Stimulated activated CD8-positive, alpha-beta memory T cell treated with anti-CD3 and anti-CD28 coated beads, Interleukin-15, amount 100 ng/mL, for 4 hours (primary cell): ENCODE measurements around the gene SCARF2.
"Not testable (repeated sequence)": the region's sequence is repeated elsewhere in the genome, so short reads cannot be mapped to it uniquely, and the experiment has no call there.

Source experiments
- DNase-seq, 2 donors: peaks; one replicate each; pipeline ENCODE4 v3.0.0-alpha.2; 2020; ENCODE audit warnings: low read depth in 2 of 2

The SCARF2 gene

GRCh38 chr22:20413217-20414058, 24.2 kb downstream of the SCARF2 start:
- DNase-seq, result no peak

- no peak for DNase-seq
Measured at GRCh38 chr22:20412474-20413216, 25.0 kb downstream of the SCARF2 start.

DNA sequence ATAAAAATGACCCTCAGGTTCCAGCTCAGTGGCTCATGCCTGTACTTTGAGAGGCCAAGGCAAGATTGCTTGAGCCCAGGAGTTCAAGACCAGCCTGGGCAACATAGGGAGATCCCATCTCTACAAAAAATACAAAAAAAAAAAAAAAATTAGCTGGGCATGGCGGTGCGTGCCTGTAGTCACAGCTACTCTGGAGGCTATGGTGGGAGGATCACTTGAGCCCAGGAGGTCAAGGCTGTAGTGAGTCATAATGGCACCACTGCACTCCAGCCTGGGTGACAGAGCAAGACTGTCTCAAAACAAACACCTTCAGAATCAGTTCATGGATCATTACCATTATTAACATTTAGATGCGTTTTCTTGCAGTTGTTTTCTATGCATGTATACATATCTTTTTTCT, 28.2 kb downstream of the SCARF2 start:
- not testable (repeated sequence) for DNase-seq

DNA sequence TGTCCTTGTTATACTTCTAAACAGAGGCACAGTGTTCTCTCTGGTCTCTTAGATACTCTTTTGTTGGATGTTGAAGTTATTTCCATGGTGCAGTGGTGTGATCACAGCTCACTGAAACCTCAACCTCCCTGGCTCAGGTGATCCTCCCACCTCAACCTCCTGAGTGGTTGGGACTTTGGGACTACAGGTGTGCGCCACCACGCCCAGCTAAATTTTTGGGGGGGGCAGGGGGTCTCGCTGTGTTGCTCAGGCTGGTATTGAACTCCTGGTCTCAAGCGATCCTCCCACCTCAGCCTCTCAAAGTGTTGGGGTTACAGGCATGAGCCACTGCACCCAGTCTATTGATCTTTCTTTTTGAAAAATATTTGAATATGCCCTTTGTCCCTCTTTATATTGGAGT, 28.7 kb downstream of the SCARF2 start:
- DNase-seq, result no peak

DNA sequence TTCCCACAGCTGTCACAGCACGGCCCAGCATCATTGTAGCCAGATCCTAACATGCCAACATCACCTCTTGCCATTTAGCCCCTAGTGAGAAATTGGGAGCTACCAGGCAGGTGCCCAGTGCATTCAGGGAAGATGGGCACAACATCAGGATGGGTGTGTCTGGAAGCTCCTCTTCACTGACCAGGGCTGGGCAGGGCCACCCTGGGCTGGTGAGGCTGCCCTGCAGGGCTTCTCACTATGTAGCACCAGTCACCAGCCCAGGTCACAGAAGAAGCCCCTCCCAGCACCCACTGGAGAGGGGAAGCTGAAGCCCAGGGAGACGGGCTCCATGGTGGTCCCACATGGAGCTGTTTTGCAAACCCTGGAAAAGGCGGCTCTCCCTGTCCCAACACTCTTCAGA, 29.8 kb downstream of the SCARF2 start:
- DNase-seq, result no peak

DNA sequence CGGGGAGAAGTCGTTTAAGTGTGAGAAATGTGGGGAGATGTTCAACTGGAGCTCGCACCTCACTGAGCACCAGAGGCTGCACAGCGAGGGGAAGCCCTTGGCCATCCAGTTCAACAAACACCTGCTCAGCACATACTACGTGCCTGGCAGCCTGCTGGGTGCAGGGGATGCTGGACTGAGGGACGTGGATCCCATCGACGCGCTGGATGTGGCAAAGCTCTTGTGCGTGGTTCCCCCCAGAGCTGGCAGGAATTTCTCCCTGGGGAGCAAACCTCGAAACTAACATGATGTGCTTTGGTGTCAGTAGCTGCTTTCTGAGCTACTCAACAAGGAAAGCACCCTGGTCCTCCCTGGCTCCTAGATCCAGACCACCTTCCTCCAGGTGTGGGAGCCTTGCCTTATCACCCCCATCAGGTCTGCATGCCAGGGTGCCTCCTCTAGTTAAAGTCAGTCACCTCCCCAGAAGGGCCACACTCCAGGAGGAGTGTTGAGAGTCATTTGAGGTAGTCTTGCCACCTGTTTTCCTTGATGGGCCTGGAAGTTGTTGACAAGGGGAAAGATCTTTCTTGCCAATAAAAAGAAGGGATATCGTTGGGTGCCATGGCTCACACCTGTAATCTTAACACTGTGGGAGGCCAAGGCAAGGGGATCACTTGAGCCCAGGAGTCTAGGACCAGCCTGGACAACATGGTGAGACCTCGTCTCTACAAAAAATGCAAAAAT, 30.8 kb downstream of the SCARF2 start:
- no peak for DNase-seq

- no peak for DNase-seq
Measured at GRCh38 chr22:20405931-20406685, 31.5 kb downstream of the SCARF2 start.

- no peak for DNase-seq
Measured at GRCh38 chr22:20405291-20405930, 32.2 kb downstream of the SCARF2 start.

GRCh38 chr22:20404881-20405280, 32.7 kb downstream of the SCARF2 start:
- no peak for DNase-seq

DNA sequence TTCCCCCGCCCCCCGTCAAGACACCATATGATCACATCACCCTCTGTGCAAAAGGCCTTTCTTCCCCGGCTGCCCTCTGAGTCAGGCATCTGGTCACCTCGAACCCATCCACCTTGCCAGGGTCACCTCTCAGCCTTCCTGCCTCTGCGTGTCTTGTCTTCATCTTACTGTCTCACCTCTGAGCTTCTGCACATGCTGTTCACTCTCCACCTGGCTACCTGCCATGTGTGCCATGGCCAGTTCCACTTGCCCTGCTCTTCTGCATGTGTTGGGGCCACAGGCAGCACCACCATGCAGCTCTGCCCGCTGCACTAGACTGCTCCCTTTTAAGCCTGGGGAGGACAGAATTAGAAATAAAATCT, 33.9 kb downstream of the SCARF2 start:
- DNase-seq, result no peak

DNA sequence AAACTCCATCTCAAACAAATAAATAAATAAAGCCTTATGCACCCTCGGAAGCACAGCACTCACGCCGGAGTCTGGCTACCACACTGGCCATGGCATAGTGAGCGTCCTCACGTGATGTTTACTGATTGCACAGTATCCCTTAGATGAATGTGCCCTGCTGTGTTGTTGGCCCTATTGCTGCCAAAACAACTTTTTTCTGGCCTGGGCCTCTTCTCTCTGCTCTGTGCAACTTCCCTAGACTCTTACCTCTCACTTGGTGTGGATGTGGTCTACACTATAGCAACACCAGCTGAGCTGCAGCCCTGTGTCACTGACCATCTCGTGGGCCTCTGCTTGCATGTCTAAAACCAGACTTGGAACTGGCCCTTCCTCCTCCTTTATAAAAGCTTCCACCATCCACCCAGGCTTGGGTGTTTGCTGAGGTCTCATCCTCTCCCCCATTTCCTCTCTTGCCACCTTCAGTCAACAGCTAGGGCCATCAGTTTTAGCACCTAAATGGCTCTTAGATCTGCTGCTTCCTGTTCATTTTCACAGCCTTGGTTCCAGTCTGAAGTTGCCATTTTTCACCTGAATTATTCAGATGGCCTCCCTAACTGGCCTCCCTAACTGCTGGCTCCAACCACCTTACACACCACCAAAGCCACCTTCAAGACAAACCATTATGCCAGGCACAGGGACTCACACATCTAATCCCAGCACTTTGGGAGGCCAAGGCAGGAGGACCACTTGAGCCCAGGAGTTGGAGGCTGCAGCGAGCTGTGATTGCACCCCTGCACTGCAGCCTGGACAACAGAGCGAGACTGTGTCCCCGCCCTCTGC, 34.5 kb downstream of the SCARF2 start:
- DNase-seq, result no peak

DNA sequence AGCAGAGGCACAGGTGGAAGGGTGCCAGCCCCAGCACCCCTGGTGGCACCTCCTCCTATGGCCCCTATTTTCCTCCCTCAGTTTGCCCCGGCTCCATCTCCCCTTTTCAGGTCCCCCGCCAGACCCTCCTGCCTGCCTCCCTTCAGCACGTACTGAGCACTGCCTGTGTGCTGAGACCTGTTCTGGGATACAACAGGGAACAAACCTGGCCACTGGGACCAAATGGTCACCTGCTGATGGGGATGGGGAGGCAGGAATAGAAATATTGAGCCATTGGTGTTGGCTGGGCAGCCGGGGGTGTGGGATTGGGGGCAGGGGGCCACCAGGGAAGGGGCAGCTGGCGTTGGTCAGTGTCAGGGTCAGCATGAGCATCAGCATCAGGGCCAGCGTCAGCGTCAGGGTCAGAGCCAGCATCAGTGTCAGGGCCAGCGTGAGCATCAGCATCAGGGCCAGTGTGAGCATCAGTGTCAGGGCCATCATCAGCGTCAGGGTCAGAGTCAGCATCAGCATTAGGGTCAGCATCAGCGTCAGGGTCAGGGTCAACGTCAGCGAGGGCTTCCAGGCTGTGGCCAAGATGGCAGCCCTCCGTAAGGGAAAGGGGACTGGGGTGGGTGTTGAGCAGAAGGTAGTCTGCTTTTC, 36.1 kb downstream of the SCARF2 start:
- DNase-seq, result no peak

- DNase-seq, result no peak
Measured at GRCh38 chr22:20400606-20401375, 36.8 kb downstream of the SCARF2 start.

GRCh38 chr22:20399866-20400605, 37.6 kb downstream of the SCARF2 start:
- no peak for DNase-seq

- DNase-seq, result no peak
Measured at GRCh38 chr22:20398420-20398819, 39.2 kb downstream of the SCARF2 start.

DNA sequence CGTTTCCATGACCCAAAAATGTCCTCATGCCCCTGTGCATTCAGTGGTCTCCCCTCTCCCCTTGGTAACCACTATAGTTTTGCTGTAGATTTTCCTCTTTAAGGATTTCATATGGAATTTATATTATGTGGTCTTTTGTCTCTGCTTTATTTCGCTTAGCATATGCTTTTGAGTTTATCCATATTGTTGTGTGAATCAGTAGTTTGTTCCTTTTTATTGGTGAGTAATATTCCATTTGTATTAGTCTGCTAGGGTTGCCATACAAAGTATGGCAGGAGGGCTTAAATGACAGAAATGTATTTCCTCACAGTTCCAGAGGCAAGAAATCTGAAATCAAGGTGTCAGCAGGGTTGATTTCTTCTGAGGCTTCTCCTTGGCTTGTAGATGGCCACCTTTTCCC, 40.1 kb downstream of the SCARF2 start:
- no peak for DNase-seq

- no peak for DNase-seq
Measured at GRCh38 chr22:20396639-20397038, 41.0 kb downstream of the SCARF2 start.

GRCh38 chr22:20395907-20396287, 41.7 kb downstream of the SCARF2 start:
- no peak for DNase-seq
